NCI-H2107 treated with DMSO at 0.1 percent for 48 hours (cell line): ENCODE data around the gene TEX26.

Experiments
- DNase-seq: peaks from one replicate; lab custom pipeline; 2025; ENCODE audit not compliant: unreplicated experiment; lab: John Stamatoyannopoulos, UW

Gene TEX26

DNA sequence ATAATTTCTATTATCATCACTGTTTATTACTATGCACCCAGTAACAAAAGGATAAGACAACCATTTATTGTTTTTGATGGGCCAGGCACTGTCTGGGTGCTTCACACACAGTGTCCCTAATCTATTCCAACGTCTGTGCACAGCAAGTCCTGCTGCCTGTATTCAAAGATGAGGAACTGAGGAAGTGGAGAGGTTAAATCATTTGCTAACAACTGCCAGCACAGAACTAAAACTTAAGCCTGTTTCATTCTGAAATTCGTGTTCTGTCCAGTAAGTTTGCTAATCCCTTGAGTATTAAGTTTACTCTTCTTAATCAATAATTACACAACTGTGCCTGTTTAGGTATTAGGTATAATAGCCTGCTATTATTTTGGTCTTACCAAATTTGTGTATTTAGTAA, 41.9 kb downstream of the TEX26 start:
- DNase-seq = no peak

DNA sequence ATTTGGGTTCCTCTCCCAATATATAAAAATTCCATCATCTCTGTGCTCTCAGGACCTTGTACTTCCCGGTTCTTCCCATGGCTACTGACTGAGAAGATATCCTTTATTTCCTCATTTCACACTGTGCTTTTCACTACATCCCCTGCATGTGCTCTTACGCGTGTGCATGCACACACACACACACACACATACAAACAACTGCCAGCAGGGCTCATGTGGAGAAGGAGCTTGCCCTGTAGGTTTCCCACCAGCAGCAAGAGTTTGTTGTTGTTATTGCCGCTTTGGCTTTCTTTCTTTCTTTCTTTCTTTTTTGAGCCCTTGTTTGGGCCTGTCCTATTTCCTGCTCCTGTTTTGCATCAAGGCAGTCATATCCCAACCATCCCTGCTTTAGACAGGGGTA, 43.6 kb downstream of the TEX26 start:
- no peak for DNase-seq

DNA sequence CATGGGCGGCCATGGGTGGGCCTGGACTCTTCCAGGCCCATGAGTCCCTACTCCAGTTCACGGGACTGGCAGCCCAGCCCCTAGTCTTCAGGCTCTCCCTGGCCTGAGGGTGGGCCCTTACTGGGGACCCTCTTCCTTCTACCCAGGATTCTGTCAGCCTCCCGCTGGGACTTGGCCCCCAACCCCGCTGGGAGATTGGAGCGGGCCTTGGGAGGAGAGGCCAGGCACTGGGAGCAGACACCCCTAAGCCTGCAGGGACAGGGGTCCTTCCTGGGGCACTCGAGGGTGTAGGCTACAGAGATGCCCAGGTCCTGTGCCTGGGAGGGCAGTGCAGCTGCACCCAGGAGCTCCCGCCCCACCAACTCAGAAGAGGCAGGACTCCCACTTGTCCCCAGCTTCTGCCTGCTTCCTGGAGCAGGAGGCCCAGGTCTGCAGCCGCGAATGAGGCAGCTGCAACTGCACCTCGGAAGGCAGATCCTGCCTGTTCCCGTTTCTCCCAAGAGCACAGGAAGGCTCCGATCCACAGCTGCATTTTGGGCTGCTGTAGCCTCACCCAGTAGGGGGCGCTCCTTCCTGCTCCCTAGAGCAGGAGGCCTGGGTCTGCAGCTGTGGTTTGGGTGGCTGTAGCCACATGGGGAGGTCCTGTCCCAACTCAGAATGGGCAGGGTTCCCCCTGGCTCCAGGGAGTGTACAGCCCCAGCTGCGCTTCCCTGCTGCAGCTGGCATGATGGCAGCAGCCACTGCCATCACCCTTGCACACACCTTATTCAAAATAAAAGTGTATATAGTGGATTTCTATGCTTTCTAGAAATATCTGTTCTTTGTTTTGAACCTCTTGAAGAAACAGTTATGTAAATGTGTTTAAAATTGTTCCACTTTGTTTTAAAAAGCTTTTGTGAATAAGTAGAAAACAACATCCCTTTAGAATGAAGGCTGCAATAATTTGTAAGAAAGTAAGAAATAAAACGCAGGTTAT, 46.8 kb downstream of the TEX26 start:
- DNase-seq = no peak

DNA sequence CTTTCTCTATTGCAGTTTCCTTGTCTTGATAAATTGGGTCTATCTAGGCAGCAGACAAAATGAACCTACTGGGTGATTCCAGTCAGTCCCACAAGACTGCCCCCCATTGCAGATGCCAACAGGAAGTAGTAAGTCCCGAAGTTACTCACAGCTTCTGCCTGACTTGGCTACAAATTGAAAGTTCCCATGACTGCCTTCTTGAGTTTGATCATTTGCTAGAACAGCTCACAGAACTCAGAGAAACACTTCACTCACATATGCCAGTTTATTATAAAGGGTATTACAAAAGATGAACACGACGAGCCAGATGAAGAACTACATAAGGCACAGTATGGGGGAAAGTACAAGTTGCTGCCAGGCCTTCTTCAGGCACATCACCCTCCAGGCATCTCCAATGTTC, 50.0 kb downstream of the TEX26 start:
- DNase-seq = no peak

DNA sequence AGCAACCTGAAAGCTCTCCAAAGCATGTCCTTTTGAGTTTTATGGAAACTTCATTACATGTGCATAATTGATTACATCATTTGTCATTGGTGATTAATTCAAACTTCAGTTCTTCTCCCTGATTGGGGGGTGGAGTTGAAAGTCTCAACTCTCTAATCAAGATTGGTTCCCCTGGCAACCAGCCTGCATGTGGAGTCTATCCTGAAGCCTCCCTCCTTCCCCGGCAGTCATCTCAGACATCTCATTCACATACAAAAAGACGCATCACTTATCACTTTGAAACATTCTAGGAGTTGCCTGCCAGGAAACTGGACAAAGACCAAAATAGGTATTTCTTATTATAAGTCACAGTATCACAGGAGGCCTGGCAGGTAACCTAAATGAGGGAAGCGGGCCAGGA, 50.5 kb downstream of the TEX26 start:
- DNase-seq = no peak

DNA sequence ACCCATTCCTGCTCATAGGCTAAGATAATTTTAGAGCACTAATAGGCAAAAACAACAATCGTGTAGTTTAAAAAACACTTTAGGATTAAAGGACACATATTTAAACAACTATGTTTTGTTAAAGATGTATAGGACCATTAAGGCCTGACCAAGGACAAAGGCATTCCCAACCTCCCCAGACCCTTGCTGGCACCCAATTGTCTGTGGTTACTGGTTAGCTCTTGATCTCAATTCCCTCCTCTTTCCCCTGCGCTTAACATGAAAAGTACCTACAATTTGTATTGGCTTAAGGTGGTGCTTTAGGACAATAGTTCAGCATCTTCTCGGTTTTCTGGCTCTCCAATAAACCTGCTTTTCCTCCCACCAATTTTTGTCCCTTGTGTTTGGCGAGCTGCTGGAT, 51.0 kb downstream of the TEX26 start:
- DNase-seq = no peak

DNA sequence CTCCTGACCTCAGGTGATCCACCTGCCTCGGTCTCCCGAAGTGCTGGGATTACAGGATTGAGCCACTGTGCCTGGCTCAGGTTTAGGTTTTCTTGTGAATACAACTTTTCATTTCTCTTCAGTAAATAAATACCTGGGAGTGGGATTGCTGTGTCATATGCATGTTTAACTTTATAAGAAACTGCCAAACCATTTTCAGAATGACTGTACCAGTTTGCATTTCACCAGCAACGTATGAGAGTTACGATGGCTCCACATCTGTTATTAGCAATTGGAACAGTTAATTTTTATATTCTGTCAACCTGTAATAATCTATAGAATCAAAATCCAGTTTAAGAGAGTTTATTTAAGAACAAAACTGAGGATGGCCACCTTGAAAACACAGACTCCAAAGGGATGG, 52.2 kb downstream of the TEX26 start:
- DNase-seq = no peak

DNA sequence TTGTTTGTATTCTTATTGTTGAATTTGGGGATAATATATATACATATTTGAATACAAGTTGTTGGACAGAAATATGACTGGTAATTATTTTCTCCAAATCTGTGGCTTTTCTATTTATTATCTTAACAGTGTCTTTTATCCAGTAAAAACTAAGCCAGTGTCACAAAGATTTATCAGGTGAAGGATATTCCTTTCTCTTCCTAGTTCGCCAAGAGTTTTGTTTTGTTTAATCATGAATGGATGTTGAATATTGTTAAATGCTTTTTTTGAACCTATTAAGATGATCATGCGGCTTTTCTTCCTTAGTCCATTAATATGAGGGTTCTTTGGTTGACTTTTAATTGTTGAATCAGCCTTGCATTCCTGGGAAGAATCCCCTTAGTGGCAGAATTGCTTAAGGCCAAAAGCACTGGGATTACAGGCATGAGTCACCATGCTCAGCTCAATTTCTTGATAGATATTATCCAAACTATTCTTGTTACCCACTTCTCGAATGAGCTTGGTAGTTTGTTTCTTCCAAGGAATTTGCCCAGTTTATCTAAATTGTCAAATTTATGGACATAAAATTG, 53.3 kb downstream of the TEX26 start:
- DNase-seq = no peak

DNA sequence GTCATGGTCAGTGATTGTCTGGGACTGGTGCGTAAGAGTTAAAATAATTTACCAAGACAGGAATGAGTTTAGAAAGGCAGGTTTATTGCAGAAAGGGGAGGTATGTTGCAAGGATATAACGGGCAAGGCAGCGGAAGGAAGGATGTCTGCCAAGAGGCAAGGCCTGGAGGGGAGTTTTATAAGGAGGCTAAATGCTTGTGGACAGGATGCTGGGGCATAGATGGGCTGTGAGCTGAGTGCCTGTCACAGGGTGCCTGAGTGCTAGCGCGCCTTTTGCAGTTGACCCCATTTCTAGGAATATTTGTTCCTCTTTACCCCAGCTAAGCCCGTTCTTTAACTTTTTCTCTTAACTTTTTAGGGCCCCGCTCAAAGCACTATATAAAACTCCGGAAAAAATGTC, 58.7 kb downstream of the TEX26 start:
- DNase-seq = no peak

DNA sequence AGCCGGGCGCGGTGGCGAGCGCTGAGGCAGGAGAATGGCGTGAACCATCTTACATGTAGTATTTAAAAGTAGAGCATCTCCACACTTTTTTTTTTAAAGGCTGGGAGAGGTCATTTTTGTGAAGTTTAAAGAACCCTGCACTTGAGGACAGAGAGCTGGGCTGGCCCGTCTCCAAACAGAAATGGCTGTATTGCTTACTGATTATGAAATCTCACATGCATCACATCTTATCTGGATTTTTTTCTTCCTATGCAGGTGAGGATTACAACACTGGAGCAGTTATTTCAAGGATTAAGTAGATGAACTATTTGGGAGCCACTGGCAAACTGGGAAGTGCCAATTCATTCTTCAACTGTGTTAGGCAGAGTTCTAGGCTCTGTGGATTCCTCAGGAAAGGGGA, 59.5 kb downstream of the TEX26 start:
- no peak for DNase-seq

DNA sequence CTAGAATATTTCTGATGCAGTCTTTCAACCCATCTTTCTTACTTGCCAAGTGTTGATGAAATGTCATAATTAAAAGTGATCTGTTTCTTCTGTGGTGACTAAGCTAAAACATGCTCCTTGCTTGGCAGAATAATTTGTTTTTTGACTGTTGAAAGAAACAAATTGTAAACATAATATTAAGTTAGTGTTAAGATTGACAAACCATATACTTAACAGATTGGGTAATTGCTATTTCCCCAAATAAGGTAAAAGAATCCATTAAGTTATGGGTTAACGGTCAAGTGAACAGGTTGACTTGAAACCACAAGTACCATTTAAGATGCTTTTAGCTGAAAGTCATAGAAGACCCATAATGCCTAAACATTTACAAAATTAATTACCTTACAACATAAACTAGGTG, 62.9 kb downstream of the TEX26 start:
- no peak for DNase-seq

DNA sequence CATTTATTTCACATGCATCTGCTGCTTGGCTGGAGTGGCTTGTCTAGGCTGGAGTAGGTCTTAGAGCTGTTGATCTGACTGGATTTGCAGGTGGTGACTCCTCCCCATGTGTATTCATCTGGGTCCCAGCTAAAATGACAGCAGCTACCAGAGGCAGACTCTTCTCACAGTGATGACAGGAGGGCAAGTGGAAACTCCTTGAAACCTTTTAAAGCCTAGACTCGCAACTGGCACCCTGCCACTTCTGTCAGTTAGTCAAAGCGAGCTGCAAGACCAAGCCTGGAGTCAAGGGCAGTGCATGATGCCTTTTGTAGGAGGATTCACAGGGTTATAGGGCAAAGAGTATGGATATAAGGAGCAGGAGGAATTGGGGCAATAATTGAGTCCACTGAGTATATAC, 65.2 kb downstream of the TEX26 start:
- peak; percentile 15 for DNase-seq

DNA sequence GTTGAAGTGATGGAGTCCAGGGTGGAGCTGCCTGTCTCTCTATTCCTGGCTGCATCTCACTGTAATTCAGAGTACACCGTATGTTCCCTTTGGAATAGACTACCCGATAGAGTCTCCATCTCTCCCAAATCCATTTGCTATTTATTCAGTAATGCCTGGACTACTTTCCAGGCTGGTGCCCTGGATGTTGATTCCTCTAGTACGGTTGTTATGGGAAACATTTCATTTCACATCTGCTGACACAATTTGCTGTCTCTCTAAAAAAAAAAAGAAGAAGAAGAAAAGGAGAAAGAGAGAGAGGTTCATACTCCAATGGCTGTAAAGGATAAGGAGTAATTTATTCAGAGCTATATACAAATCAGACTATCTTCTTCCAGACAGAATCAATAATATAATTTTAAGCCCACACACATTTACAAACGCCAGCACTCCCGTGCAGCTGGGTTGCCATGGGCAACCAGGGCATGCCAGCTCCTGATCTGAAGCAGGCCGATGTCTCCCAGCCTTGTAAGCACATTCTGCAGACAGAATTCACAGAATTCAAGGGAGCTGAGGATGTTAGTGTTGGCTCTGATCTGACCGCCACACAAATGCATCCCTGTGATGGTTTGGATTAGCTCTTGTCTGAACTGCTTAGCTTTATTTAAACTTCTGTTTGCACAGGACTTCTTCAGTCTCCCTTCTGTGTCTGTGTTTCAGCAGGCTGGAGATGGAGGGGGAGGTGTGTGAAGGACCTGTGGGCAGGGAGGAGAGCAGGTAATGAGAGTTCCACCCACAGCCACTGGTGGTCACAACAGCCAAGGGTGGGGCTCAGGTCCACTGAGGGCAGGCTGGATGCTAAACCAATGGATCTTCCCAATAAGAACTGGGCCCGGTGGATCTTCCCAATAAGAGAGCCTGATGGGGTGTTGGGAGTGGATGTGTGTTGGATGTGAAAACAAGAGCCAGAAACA, 66.0 kb downstream of the TEX26 start:
- no peak for DNase-seq

DNA sequence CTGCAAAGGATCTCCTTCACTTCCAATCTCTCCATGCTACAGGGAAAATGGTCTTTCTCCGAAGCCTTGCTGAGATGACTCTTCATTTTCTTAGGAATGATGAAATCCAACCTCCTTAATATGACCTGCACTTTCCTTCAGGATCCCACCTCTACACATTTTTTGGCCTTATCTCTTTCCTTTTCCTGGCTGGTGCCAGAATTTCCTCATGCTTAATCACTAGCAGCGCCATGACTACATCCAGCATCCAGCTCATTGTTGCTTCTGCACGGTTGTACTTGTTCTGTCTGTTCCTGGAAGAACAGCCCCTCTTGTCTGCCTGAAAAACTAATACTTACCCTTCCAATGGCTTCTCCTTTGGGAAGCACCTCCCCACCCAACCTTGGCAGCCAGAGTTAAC, 68.4 kb downstream of the TEX26 start:
- no peak for DNase-seq

DNA sequence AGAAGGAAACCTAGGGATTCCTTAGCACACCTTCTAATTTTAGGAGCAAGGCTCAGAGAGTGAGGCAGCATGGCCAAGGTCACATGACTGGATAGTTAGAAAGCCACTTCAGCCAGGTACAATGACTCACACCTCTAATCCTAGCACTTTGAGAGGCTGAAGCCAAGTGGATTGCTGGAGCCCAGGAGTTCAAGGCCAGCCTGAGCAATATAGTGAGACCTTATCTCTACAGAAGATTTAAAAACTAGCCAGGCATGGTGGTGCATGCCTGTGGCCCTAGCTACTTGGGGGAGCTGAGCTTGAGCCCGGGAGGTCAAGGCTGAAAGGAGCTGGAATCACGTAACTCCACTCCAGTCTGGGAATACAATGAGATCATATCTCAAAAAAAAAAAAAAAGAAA, 69.2 kb downstream of the TEX26 start:
- no peak for DNase-seq

DNA sequence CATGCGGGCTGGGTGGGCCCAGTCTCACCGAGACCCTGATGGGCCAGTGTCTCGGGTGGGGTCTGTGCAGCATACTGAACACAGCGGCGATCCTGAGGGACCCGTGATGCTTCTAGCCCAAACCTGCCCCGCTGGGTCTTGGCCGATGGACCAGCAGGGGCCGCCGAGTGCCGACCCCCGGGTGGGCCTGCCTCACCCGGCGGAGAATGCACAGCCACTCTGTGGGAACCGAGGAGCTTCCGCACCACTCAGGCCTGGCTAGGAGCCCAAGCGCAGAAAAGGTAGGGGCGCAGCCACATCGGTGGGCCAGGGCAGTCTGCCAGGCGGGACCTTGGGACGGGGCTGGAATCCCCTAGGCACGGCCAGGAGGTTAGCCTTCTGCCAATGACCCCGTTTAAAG, 72.6 kb downstream of the TEX26 start:
- no peak for DNase-seq

DNA sequence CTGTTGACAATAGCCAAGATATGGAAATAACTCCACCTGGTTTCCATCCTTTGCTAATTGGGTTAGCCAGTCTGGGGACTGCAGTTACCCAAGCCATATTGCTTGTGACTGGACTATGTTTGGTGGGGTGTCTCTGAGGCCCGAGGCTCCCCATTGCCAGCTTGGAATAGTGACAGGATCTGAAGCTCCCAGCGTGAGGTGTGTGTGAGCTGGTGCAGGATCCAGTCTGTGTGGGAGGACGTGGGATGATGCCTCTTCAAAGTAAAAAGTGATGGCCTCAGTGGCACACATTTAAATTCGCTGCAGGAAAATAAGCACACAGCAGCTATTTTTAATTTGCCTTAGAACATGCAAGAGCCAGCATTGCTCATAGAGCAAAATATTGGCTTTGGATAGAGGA, 75.0 kb downstream of the TEX26 start:
- no peak for DNase-seq

DNA sequence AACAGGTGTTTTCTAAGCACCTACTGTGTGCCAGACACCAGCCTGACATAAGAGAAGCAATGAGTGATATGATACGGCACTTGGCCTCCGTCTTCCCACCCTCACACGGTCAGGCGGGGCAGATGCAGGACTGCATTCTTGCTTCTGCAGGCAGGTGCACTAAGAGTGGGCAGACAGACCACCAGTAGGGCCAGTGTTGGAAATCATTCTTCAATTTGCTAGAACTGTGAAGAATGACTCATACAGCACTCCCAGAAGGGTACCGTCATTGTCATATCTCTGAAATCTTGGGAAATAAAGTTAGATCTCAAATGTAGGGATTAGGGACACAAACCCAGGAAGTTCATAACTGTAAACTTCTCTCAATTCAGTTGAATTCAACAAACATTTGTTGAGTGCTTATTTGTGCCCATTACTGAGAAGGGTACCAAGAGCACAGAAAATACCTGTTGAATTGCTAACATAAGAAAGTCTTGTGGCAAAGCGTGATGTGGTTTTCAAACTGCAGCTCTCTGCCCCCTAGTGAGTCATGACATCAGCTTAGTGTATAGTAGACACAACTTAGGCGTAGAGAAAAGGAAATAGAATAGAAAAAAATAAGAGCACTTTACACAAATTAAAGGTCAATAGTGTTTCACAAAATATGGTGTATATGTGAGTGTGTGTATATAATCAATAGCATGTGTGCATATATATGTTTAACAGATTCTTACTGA, 76.1 kb downstream of the TEX26 start:
- no peak for DNase-seq

DNA sequence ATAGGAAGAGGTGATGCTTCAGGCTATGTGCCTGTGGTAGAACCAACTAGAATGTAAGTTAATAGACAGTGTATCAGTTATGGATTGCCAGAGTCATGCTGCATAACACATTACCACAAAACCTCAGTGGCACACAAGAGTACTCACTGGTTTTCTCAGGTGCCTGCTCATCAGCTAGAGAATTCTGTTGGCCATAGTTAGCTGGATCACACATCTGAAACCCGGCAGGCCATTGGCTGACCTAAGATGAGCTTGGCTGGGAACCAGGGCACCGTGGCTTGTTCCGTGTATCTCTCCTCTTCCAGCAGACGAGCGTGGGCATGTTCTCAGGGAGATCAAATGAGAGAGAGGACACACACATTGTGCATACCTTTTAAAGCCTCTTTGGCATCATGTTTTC, 76.7 kb downstream of the TEX26 start:
- no peak for DNase-seq

DNA sequence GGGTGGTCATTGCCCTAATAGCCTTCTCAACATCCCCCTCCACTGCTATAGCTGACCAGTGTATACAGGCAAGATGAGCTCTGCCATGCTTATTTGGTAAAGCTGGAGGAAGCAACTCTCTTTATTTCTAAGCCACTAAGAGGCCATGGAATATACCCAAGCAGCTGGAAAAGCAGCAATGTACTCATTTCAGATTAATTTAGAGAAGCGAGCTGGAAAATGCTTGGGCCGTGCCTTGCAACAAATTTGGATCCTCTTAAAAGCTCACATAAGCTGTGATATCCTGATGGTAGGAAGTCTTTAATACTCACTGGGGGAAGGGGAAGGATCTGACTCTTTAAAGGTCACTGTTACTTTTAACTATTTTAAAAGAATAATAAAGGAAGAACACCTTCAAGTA, 77.8 kb downstream of the TEX26 start:
- DNase-seq = no peak
